NB4 (cell line): ENCODE data around the gene GNE.

ENCODE experiments used
- CTCF ChIP-seq: IDR thresholded peaks from one replicate; pipeline ENCODE4 v1.5.1; 2012; ENCODE audit warnings: low read depth, low read length
- MAX ChIP-seq: IDR thresholded peaks from 2 replicates; pipeline ENCODE4 v1.6.1; 2011; ENCODE audit warnings: low read depth, low read length
- MYC ChIP-seq: IDR thresholded peaks from 2 replicates; pipeline ENCODE4 v1.6.1; 2011; ENCODE audit warnings: low read depth, low read length
- POLR2A ChIP-seq: IDR thresholded peaks from 2 replicates; pipeline ENCODE4 v1.6.1; 2011; ENCODE audit warnings: mild to moderate bottlenecking; ENCODE audit not compliant: insufficient read length; ENCODE audit errors: extremely low read depth

DNA sequence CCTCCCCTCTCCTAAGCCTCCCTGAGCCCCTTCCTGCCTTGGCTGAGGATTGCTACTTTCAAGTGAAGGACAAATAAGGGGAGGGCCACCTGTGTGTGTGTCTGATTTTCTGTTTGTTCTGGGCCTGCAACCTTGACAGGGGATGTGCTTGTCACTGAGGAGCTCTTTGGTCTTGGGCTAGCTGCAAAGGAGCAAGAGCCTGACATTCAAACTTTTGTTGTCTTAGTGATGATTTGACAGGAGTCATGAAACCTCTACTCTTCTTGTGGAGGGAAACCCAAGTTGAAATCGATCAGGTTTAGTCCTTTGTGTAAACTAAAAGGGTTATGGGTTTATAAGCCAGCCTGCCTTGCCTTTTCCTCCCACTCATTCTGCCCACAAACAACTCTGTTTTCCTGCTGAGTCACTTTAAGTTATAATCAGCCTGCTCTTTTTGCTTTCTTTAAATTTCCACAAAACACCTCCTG lies 50.7 kb downstream of the GNE start:
- TF ChIP-seq CTCF: no peak
- TF ChIP-seq POLR2A: no peak
- no peak for TF ChIP-seq MAX
- TF ChIP-seq MYC: no peak
